Hepatocyte (in vitro differentiated cells): ENCODE measurements around the gene VPS54. TPM values are rescaled to one million over a fixed set of nuclear protein-coding genes. Genes with fewer than 3 reads are reported as not detected.
A peak's percentile ranks its signal among the peaks of the same experiment; 100 is the strongest.

Experiments used
- DNase-seq: peaks from one replicate; pipeline ENCODE4 v3.0.0-alpha.2; 2016; ENCODE audit warnings: low spot score
- H2AFZ ChIP-seq: fragments of 200-600 bp; sonication (generic); 2 replicates; pipeline ENCODE4 v1.6.0; 2016; ENCODE audit warnings: antibody characterized with exemption, mild to moderate bottlenecking
- H3K27ac ChIP-seq: fragments of 200-600 bp; sonication (generic); 2 replicates; pipeline ENCODE4 v1.5.1; 2016; ENCODE audit warnings: mild to moderate bottlenecking
- H3K27me3 ChIP-seq: fragments of 200-600 bp; sonication (generic); 2 replicates; pipeline ENCODE4 v1.6.1; 2016
- H3K36me3 ChIP-seq: fragments of 200-600 bp; sonication (generic); replicated peaks from 2 replicates; pipeline ENCODE4 v1.5.1; 2016; ENCODE audit warnings: low read depth; ENCODE audit not compliant: insufficient read depth
- H3K4me1 ChIP-seq: fragments of 200-600 bp; sonication (generic); 2 replicates; pipeline ENCODE4 v1.5.1; 2016; ENCODE audit warnings: mild to moderate bottlenecking, moderate library complexity; ENCODE audit not compliant: insufficient read depth
- H3K4me2 ChIP-seq: fragments of 200-600 bp; sonication (generic); 2 replicates; pipeline ENCODE4 v1.6.0; 2016
- H3K4me3 ChIP-seq: fragments of 200-600 bp; sonication (generic); 2 replicates; pipeline ENCODE4 v1.5.1; 2016; ENCODE audit warnings: mild to moderate bottlenecking
- H3K79me2 ChIP-seq: fragments of 200-600 bp; sonication (generic); 2 replicates; pipeline ENCODE4 v1.6.0; 2017; ENCODE audit warnings: mild to moderate bottlenecking
- H3K9me2 ChIP-seq: fragments of 200-600 bp; sonication (generic); replicated peaks from 2 replicates; pipeline ENCODE4 v1.6.0; 2017; ENCODE audit warnings: mild to moderate bottlenecking; ENCODE audit not compliant: insufficient read depth
- H3K9me3 ChIP-seq: fragments of 200-600 bp; sonication (generic); 2 replicates; pipeline ENCODE4 v1.5.1; 2016; ENCODE audit warnings: low read depth, mild to moderate bottlenecking
- H4K20me1 ChIP-seq: fragments of 200-600 bp; sonication (generic); 2 replicates; pipeline ENCODE4 v1.6.0; 2016; ENCODE audit warnings: mild to moderate bottlenecking; ENCODE audit not compliant: insufficient read depth, poor library complexity, severe bottlenecking
- EZH2 ChIP-seq: fragments of 200-600 bp; sonication (generic); IDR thresholded peaks from 2 replicates; pipeline ENCODE4 v1.6.1; 2016; ENCODE audit warnings: antibody characterized with exemption, mild to moderate bottlenecking, borderline replicate concordance
- EZH2phosphoT487 ChIP-seq: fragments of 200-600 bp; sonication (generic); IDR thresholded peaks from one replicate; pipeline ENCODE4 v1.6.1; 2018; ENCODE audit warnings: antibody characterized with exemption, mild to moderate bottlenecking, low read depth, moderate library complexity; ENCODE audit not compliant: unreplicated experiment, severe bottlenecking
- WGBS: methylation state at CpG from one replicate; pipeline ENCODE4 v1.1.6; 2016; ENCODE audit warnings: low lambda C conversion rate; ENCODE audit errors: missing lambda C conversion rate; 5-methylcytosine and 5-hydroxymethylcytosine counted together
- polyA plus RNA-seq: library from polyadenylated mRNA; unstranded; fragments of >200 nt; fragmentation: Nextera tagmentation; extraction: Ambion mirVana; gene quantifications from 2 replicates; pipeline ENCODE4 v1.2.1, GENCODE V29; 2016
- total RNA-seq: library from RNA; depleted of rRNA; stranded (reverse); fragments of >200 nt; gene quantifications from 2 replicates; pipeline ENCODE4 v1.2.3, GENCODE V29; 2014
- TF ChIP-seq, protein P1 (sequence below): fragments of 200-600 bp; sonication (generic); IDR thresholded peaks from 2 replicates; pipeline ENCODE4 v1.5.1; 2016; ENCODE audit warnings: antibody characterized with exemption, mild to moderate bottlenecking; ENCODE audit not compliant: poor library complexity

Gene VPS54
- total and polyA plus RNA-seq, 2 experiments from 2014 or later: 14.5 to 40.5 TPM

DNA sequence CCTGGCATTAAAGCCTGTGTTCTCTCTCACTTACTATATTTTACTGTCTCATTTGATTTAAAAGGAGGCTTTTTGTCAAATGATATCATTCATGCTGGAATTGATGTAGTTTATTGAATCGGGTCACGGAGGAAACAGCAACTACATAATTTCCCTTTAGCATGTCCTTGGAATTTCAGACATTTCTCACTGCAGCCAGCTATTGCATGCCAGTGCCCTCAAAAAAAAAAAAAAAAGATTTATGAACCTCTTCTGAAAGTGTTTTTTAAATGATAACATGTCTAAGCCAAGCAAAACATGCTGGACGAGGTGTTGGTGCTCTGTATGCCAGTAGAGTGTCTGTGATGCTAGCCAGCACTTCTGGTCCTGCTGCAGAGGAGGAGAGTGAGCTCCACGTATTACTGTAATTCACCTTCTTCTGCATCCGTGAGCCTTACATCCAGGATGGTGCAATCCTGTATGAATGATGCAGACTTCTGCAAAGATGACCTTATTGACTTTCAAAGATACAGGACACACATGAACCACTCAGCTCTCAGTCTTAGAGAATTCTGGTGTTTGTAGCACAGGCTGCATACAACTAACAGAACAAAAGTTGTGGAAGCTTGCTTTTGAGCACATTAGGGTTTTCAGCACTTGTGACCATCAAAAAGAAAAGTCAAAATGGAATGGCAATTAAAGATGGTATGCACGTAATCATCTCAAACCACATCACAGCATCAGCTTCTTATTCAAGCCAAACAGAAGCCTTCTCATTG lies 146.5 kb downstream of the VPS54 start:
- TF ChIP-seq, protein P1, sequence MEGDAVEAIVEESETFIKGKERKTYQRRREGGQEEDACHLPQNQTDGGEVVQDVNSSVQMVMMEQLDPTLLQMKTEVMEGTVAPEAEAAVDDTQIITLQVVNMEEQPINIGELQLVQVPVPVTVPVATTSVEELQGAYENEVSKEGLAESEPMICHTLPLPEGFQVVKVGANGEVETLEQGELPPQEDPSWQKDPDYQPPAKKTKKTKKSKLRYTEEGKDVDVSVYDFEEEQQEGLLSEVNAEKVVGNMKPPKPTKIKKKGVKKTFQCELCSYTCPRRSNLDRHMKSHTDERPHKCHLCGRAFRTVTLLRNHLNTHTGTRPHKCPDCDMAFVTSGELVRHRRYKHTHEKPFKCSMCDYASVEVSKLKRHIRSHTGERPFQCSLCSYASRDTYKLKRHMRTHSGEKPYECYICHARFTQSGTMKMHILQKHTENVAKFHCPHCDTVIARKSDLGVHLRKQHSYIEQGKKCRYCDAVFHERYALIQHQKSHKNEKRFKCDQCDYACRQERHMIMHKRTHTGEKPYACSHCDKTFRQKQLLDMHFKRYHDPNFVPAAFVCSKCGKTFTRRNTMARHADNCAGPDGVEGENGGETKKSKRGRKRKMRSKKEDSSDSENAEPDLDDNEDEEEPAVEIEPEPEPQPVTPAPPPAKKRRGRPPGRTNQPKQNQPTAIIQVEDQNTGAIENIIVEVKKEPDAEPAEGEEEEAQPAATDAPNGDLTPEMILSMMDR: no peak
- no peak for TF ChIP-seq EZH2phosphoT487
- TF ChIP-seq EZH2: no peak
- Histone ChIP-seq H3K9me2 (no peaks in the 10 kb centered on the region), H3K9me3 (no peaks in the 10 kb centered on the region), H3K4me2 (no peak overlapping the region), H2AFZ (no peak overlapping the region), H3K4me3 (no peak overlapping the region), H4K20me1 (no peaks in the 10 kb centered on the region), H3K4me1 (peaks cover 16% of the 10 kb centered on the region), H3K79me2 (peaks cover 40% of the 10 kb centered on the region), H3K27ac (peak overlapping the region; percentile 73), H3K27me3 (no peaks in the 10 kb centered on the region), H3K36me3 (peaks cover 4% of the 10 kb centered on the region)
- WGBS: 55% methylated on average over 6 of the region's 6 CpGs
- no peak for DNase-seq

DNA sequence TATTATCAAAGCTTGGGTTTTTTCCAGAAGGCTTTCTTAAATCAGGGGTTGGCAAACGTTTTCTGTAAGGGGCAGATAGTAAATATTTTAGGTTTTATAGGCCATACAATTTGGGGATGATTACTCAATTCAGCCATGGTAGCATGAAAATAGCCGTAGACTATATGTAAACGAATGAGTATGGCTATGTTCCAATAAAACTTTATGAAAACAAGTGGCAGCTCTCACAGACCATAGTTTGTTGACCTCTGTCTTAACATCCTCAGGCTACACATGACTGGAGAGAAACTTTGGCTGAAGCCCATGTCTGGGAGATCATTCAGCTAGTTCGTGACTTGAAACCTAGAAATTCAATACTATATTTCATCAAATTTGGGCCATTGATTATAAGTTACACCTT lies 147.4 kb downstream of the VPS54 start:
- Histone ChIP-seq H3K4me3 (no peak overlapping the region), H3K27me3 (no peaks in the 10 kb centered on the region), H3K27ac (peak overlapping the region; percentile 73), H3K9me2 (no peaks in the 10 kb centered on the region), H3K79me2 (peaks cover 48% of the 10 kb centered on the region), H4K20me1 (no peaks in the 10 kb centered on the region), H3K9me3 (no peaks in the 10 kb centered on the region), H3K36me3 (peaks cover 4% of the 10 kb centered on the region), H2AFZ (no peak overlapping the region), H3K4me1 (peaks cover 16% of the 10 kb centered on the region), H3K4me2 (peak overlapping the region; percentile 49)
- WGBS: 61% methylated on average over 4 of the region's 4 CpGs
- TF ChIP-seq, protein P1: no peak
- no peak for DNase-seq

GRCh38 chr2:63870679-63871078 lies 148.5 kb downstream of the VPS54 start:
- WGBS: 88% methylated on average over 4 of the region's 4 CpGs
- no peak overlapping the region for H2AFZ ChIP-seq
- TF ChIP-seq, protein P1: no peak
- TF ChIP-seq EZH2phosphoT487: no peak
- TF ChIP-seq EZH2: no peak
- H4K20me1 ChIP-seq: no peaks in the 10 kb centered on the region
- no peak overlapping the region for H3K4me3 ChIP-seq
- peaks cover 54% of the 10 kb centered on the region for H3K79me2 ChIP-seq
- H3K4me1 ChIP-seq: peaks cover 16% of the 10 kb centered on the region
- H3K27me3 ChIP-seq: no peaks in the 10 kb centered on the region
- no peaks in the 10 kb centered on the region for H3K9me3 ChIP-seq
- DNase-seq: no peak
- peaks cover 4% of the 10 kb centered on the region for H3K36me3 ChIP-seq
- peak overlapping the region; percentile 49 for H3K4me2 ChIP-seq
- H3K9me2 ChIP-seq: no peaks in the 10 kb centered on the region
- H3K27ac ChIP-seq: peak overlapping the region; percentile 73
